Tibial nerve (tissue), 4 donors: ENCODE measurements around the gene EP400.

Experiments used
- EP300 ChIP-seq, 2 donors: sonication (generic); formaldehyde crosslinking; IDR thresholded peaks; one replicate each; pipeline ENCODE4 v1.6.1; 2017; ENCODE audit warnings: antibody characterized with exemption in 2 of 2, mild to moderate bottlenecking in 1 of 2
- POLR2A ChIP-seq, 2 donors: fragments of 450-650 bp; IDR thresholded peaks; one replicate each; pipeline ENCODE4 v1.6.1; 2017; ENCODE audit warnings: antibody characterized with exemption in 2 of 2, mild to moderate bottlenecking in 2 of 2, moderate library complexity in 2 of 2
- TF ChIP-seq, protein P1 (sequence below), 5 experiments: fragments of 200-600 bp in 3 of 5; fragments of 450-650 bp in 2 of 5; sonication (generic) in 3 of 5; IDR thresholded peaks; one replicate each; pipeline ENCODE4 v1.5.1; 2016 to 2019; ENCODE audit warnings: antibody characterized with exemption in 5 of 5, mild to moderate bottlenecking in 3 of 5, moderate library complexity in 2 of 5

- TF ChIP-seq POLR2A (IDR thresholded peaks at IDR 0.05), result no peak
- TF ChIP-seq, protein P1, sequence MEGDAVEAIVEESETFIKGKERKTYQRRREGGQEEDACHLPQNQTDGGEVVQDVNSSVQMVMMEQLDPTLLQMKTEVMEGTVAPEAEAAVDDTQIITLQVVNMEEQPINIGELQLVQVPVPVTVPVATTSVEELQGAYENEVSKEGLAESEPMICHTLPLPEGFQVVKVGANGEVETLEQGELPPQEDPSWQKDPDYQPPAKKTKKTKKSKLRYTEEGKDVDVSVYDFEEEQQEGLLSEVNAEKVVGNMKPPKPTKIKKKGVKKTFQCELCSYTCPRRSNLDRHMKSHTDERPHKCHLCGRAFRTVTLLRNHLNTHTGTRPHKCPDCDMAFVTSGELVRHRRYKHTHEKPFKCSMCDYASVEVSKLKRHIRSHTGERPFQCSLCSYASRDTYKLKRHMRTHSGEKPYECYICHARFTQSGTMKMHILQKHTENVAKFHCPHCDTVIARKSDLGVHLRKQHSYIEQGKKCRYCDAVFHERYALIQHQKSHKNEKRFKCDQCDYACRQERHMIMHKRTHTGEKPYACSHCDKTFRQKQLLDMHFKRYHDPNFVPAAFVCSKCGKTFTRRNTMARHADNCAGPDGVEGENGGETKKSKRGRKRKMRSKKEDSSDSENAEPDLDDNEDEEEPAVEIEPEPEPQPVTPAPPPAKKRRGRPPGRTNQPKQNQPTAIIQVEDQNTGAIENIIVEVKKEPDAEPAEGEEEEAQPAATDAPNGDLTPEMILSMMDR (IDR thresholded peaks at IDR 0.05), result no peak
- peak in 1 of 2 donors; percentile 15 for TF ChIP-seq EP300 (IDR thresholded peaks at IDR 0.05)
These were observed 135.0 kb downstream of the EP400 start for GRCh38 chr12:132084621-132085290.
